GM12865 (cell line): ENCODE results near the gene FADS1.

Experiments
- DNase-seq: peaks from one replicate; pipeline ENCODE4 v3.0.0; 2010; ENCODE audit warnings: low read depth
- H3K4me3 ChIP-seq: 2 replicates; pipeline ENCODE4 v1.5.1; 2011; ENCODE audit warnings: mild to moderate bottlenecking, low read depth, low read length, control low read depth
- CTCF ChIP-seq: IDR thresholded peaks from 2 replicates; pipeline ENCODE4 v1.5.1; 2011; ENCODE audit warnings: low read length, control low read depth, low read depth, inconsistent platforms; ENCODE audit not compliant: insufficient read depth; ENCODE audit errors: missing control alignments

The FADS1 gene

GRCh38 chr11:61800331-61801281, 16.2 kb downstream of the FADS1 start:
- no peak for DNase-seq
- no peak for TF ChIP-seq CTCF
- no peak overlapping the region for H3K4me3 ChIP-seq

GRCh38 chr11:61799665-61800284, 17.0 kb downstream of the FADS1 start:
- no peak for TF ChIP-seq CTCF
- no peak for DNase-seq
- H3K4me3 ChIP-seq = no peak overlapping the region

- DNase-seq = peak; percentile 84
- H3K4me3 ChIP-seq = no peak overlapping the region
- TF ChIP-seq CTCF = peak; percentile 66
Measured at GRCh38 chr11:61797263-61797944, 19.4 kb downstream of the FADS1 start.

GRCh38 chr11:61795876-61796526, 20.8 kb downstream of the FADS1 start:
- no peak for TF ChIP-seq CTCF
- no peak overlapping the region for H3K4me3 ChIP-seq
- no peak for DNase-seq

- TF ChIP-seq CTCF = no peak
- no peak for DNase-seq
- H3K4me3 ChIP-seq = no peak overlapping the region
Measured at GRCh38 chr11:61795459-61795858, 21.3 kb downstream of the FADS1 start.

- no peak overlapping the region for H3K4me3 ChIP-seq
- DNase-seq = no peak
- no peak for TF ChIP-seq CTCF
Measured at GRCh38 chr11:61794579-61794978, 22.2 kb downstream of the FADS1 start.
